Stomach smooth muscle (tissue), 2 donors: Measurements from ENCODE around the gene NDE1.

ENCODE experiments used
- H3K27ac ChIP-seq: one replicate; pipeline ENCODE4 v1.7.0; 2013; ENCODE audit warnings: mild to moderate bottlenecking, low read length, inconsistent platforms
- H3K27me3 ChIP-seq, 2 donors: one replicate each; pipeline ENCODE4 v1.7.0; 2013; ENCODE audit warnings: low read length in 2 of 2; ENCODE audit not compliant: insufficient read depth in 2 of 2, control insufficient read depth in 1 of 2
- H3K36me3 ChIP-seq, 2 donors: one replicate each; pipeline ENCODE4 v1.7.0; 2013; ENCODE audit warnings: low read length in 2 of 2; ENCODE audit not compliant: control insufficient read depth in 2 of 2, insufficient read depth in 2 of 2
- H3K4me1 ChIP-seq: one replicate; pipeline ENCODE4 v1.7.0; 2013; ENCODE audit warnings: low read length; ENCODE audit not compliant: control insufficient read depth, insufficient read depth
- H3K4me3 ChIP-seq, 2 donors: one replicate each; pipeline ENCODE4 v1.7.0; 2013; ENCODE audit warnings: low read length in 2 of 2
- H3K9ac ChIP-seq, 2 donors: one replicate each; pipeline ENCODE4 v1.7.0; 2013; ENCODE audit warnings: low read length in 2 of 2, mild to moderate bottlenecking in 1 of 2
- H3K9me3 ChIP-seq, 2 donors: one replicate each; pipeline ENCODE4 v1.7.0; 2013; ENCODE audit warnings: low read length in 2 of 2; ENCODE audit not compliant: control insufficient read depth in 2 of 2
- donor health status: healthy.
- donor health status: Pancreatic carcinoma.

NDE1 gene

DNA sequence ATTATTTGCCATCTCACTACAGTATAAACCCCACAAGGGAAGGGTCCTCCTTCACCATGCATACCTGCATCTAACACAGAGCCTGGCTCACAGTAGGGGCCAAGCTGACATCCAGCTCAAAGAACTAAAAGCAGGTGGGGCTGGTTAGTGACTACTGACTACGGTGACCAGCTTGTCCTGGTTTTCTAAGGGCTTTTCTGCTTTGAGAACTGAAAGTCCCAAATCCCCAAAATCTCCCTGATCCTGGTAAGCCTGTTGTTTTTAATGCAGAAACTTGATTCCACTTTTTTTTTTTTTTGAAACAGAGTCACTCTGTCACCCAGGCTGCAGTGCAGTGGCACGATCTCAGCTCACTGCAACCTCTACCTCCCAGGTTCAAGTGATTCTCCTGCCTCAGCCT is 89.4 kb downstream of the NDE1 start:
- Histone ChIP-seq H3K27me3 (no peaks in the 10 kb centered on the region), H3K4me3 (no peak overlapping the region), H3K36me3 (peaks cover 77 to 85% of the 10 kb centered on the region in 2 donors), H3K4me1 (peaks cover 24% of the 10 kb centered on the region), H3K9ac (no peak overlapping the region), H3K27ac (peak overlapping the region; percentile 53), H3K9me3 (no peaks in the 10 kb centered on the region)

DNA sequence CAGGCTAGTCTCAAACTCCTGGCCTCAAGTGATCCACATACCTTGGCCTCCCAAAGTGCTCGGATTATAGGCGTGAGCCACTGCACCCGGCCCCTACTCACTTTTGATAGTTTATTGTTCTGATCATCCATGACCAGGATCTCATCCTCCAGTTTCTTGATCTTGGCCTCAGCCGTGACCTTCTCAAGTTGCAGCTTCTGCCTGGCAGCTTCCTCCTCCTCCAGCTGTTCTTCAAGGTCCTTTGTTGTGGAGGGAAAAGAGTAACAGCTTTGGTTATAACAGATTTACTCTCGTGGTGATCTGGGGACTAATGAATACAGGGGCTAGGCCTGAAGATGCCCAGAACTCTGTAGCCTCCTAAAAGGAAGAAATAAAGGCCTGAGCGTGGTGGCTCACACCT is 89.9 kb downstream of the NDE1 start:
- H3K36me3 ChIP-seq: peaks cover 80 to 85% of the 10 kb centered on the region in 2 donors
- no peaks in the 10 kb centered on the region for H3K27me3 ChIP-seq
- H3K27ac ChIP-seq: peak overlapping the region; percentile 53
- H3K9ac ChIP-seq: no peak overlapping the region
- no peaks in the 10 kb centered on the region for H3K9me3 ChIP-seq
- peaks cover 25% of the 10 kb centered on the region for H3K4me1 ChIP-seq
- no peak overlapping the region for H3K4me3 ChIP-seq

GRCh38 chr16:15741207-15741871 is 91.3 kb downstream of the NDE1 start:
- Histone ChIP-seq H3K4me1 (peaks cover 24% of the 10 kb centered on the region), H3K27ac (peak overlapping the region; percentile 49), H3K36me3 (peaks cover 76 to 81% of the 10 kb centered on the region in 2 donors), H3K9ac (no peak overlapping the region), H3K27me3 (no peaks in the 10 kb centered on the region), H3K4me3 (no peak overlapping the region), H3K9me3 (no peaks in the 10 kb centered on the region)

- no peak overlapping the region for H3K4me3 ChIP-seq
- no peaks in the 10 kb centered on the region for H3K27me3 ChIP-seq
- no peak overlapping the region for H3K9ac ChIP-seq
- H3K36me3 ChIP-seq: peaks cover 77 to 82% of the 10 kb centered on the region in 2 donors
- peak overlapping the region; percentile 46 for H3K27ac ChIP-seq
- H3K4me1 ChIP-seq: peaks cover 16% of the 10 kb centered on the region
- H3K9me3 ChIP-seq: no peaks in the 10 kb centered on the region
These were observed 92.7 kb downstream of the NDE1 start for GRCh38 chr16:15742716-15743115.

DNA sequence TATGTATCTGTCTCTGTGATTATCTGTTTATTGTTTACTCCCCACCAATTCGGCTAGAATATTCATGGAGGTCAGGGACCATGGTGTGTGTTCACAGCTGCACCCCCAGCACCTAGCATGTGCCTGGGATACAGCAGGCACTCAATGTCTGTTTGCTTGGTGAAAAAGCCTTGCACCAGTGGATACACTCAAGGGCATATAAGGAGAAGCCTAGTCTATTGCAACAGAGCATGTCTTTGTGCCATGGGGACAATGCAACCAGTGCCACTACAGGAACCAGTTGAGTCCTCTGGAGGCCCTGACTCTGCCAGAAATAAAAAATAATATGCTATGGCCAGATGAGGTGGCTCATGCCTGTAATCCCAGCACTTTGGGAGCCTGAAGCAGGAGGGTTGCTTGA is 93.6 kb downstream of the NDE1 start:
- peaks cover 16% of the 10 kb centered on the region for H3K4me1 ChIP-seq
- no peaks in the 10 kb centered on the region for H3K9me3 ChIP-seq
- H3K4me3 ChIP-seq: no peak overlapping the region
- no peak overlapping the region for H3K9ac ChIP-seq
- H3K27ac ChIP-seq: peak overlapping the region; percentile 18
- H3K36me3 ChIP-seq: peaks cover 81 to 84% of the 10 kb centered on the region in 2 donors
- H3K27me3 ChIP-seq: no peaks in the 10 kb centered on the region

- no peak overlapping the region for H3K4me3 ChIP-seq
- peaks cover 25% of the 10 kb centered on the region for H3K4me1 ChIP-seq
- no peaks in the 10 kb centered on the region for H3K27me3 ChIP-seq
- H3K27ac ChIP-seq: peak overlapping the region; percentile 71
- H3K9me3 ChIP-seq: no peaks in the 10 kb centered on the region
- peaks cover 81 to 84% of the 10 kb centered on the region in 2 donors for H3K36me3 ChIP-seq
- no peak overlapping the region for H3K9ac ChIP-seq
These were observed 96.3 kb downstream of the NDE1 start for GRCh38 chr16:15746332-15746731.

DNA sequence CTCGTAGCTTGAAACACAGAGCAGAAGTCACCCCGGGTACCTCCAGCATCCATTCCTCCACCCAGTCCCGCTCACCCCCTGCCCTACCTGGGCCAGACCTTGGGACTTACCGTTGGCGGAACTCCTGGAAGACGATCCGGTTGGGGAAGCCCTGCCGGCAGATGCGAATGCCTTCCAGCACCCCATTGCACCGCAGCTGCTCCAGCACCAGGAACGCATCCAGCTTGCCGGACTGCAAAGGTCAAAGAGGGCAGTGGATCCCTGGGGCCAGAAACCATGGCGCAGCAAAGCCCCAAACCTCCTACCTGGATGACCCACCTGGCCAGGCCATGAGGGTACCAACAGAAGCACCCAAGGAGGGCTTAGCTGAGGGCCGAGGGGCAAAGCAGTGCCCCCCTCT is 97.9 kb downstream of the NDE1 start:
- peaks cover 81 to 82% of the 10 kb centered on the region in 2 donors for H3K36me3 ChIP-seq
- H3K9me3 ChIP-seq: no peaks in the 10 kb centered on the region
- no peaks in the 10 kb centered on the region for H3K27me3 ChIP-seq

GRCh38 chr16:15748654-15749053 is 98.6 kb downstream of the NDE1 start:
- peak overlapping the region; percentile 71 for H3K27ac ChIP-seq
- no peak overlapping the region for H3K9ac ChIP-seq
- no peaks in the 10 kb centered on the region for H3K27me3 ChIP-seq
- H3K4me3 ChIP-seq: no peak overlapping the region
- no peaks in the 10 kb centered on the region for H3K9me3 ChIP-seq
- H3K36me3 ChIP-seq: peaks cover 81 to 82% of the 10 kb centered on the region in 2 donors
- peaks cover 34% of the 10 kb centered on the region for H3K4me1 ChIP-seq

More for the DNA sequence above, 97.9 kb downstream of the NDE1 start:
- peak overlapping the region; percentile 71 for H3K27ac ChIP-seq
- H3K9ac ChIP-seq: no peak overlapping the region
- peaks cover 28% of the 10 kb centered on the region for H3K4me1 ChIP-seq
- no peak overlapping the region for H3K4me3 ChIP-seq

- Histone ChIP-seq H3K27ac (peak overlapping the region; percentile 71), H3K36me3 (peaks cover 80 to 82% of the 10 kb centered on the region in 2 donors), H3K9me3 (no peaks in the 10 kb centered on the region), H3K9ac (no peak overlapping the region), H3K27me3 (no peaks in the 10 kb centered on the region), H3K4me3 (no peak overlapping the region), H3K4me1 (peaks cover 34% of the 10 kb centered on the region)
These were observed 99.3 kb downstream of the NDE1 start for GRCh38 chr16:15749371-15749770.

DNA sequence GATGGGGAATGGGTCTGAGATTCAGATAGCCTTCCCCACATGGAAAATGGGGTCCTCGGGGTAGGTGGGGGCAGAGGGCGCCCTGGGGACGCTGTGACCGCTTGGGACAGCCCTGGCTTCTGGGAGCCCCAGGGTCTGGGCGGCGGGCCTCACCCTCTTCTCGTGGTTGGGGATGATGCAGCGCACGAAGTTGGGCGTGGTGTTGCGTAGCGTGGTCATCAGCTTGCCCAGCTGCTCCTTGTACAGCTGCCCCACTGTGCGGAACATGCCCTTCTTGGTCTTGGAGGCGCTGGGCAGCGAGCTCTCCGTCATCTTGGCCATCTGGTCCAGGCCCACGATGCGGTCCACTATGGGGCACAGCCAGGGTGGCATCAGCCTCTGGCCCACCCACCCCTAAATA is 99.9 kb downstream of the NDE1 start:
- peak overlapping the region; percentile 71 for H3K27ac ChIP-seq
- no peaks in the 10 kb centered on the region for H3K9me3 ChIP-seq
- peaks cover 35% of the 10 kb centered on the region for H3K4me1 ChIP-seq
- H3K27me3 ChIP-seq: no peaks in the 10 kb centered on the region
- peaks cover 81 to 82% of the 10 kb centered on the region in 2 donors for H3K36me3 ChIP-seq
- no peak overlapping the region for H3K4me3 ChIP-seq
- no peak overlapping the region for H3K9ac ChIP-seq

- H3K9me3 ChIP-seq: no peaks in the 10 kb centered on the region
- H3K27ac ChIP-seq: peak overlapping the region; percentile 76
- no peak overlapping the region for H3K4me3 ChIP-seq
- no peak overlapping the region for H3K9ac ChIP-seq
- no peaks in the 10 kb centered on the region for H3K27me3 ChIP-seq
- H3K36me3 ChIP-seq: peaks cover 78 to 80% of the 10 kb centered on the region in 2 donors
- H3K4me1 ChIP-seq: peaks cover 36% of the 10 kb centered on the region
These were observed 101.9 kb downstream of the NDE1 start for GRCh38 chr16:15751940-15752339.
